Measurements from ENCODE around the gene DHCR7. TPM values are rescaled to one million over a fixed set of nuclear protein-coding genes. Genes with fewer than 3 reads are reported as not detected.
"Not testable (repeated sequence)": the region's sequence is repeated elsewhere in the genome, so short reads cannot be mapped to it uniquely, and the experiment has no call there.

Gene DHCR7
- total RNA-seq, 2 experiments from 2014 or later, result 72.8 to 73.7 TPM

DNA sequence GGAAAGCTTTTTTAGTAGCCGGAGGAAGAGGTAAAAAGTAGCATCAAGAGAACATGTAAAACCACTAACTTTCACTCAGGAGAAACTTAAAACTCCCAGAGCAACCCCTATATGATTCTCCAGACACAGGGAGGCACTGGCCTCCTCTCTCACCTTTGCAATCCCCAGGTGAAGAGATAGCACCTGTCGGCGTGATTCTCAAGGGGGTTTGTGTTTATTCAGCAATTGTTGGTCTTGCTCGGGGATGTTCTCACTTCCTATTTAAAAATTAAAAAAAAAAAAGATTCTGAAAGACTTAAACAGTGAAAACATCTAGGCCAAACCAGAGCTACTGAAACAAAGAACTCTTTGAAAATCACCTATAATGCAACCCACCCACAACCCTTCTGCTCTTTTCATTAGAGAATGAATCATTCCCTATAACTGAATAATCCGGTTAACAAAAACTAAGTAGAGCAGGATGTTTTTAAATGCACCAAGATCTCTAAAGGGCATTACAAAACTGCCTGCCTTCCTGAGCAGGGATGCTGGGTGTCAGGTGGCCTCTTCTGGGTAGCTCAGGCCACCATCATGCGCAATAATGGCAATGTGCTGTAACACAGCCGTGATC lies 24.9 kb downstream of the DHCR7 start:
- CTCF ChIA-PET, result no interaction called here
- POLR2A ChIA-PET, result no interaction called here

GRCh38 chr11:71422318-71422717 lies 25.9 kb downstream of the DHCR7 start:
- CTCF ChIA-PET, result not testable (repeated sequence)

GRCh38 chr11:71421392-71421950 lies 26.7 kb downstream of the DHCR7 start:
- POLR2A ChIA-PET, result no interaction called here
- CTCF ChIA-PET, result no interaction called here

More at GRCh38 chr11:71422318-71422717, 25.9 kb downstream of the DHCR7 start:
- POLR2A ChIA-PET, result not testable (repeated sequence)

DNA sequence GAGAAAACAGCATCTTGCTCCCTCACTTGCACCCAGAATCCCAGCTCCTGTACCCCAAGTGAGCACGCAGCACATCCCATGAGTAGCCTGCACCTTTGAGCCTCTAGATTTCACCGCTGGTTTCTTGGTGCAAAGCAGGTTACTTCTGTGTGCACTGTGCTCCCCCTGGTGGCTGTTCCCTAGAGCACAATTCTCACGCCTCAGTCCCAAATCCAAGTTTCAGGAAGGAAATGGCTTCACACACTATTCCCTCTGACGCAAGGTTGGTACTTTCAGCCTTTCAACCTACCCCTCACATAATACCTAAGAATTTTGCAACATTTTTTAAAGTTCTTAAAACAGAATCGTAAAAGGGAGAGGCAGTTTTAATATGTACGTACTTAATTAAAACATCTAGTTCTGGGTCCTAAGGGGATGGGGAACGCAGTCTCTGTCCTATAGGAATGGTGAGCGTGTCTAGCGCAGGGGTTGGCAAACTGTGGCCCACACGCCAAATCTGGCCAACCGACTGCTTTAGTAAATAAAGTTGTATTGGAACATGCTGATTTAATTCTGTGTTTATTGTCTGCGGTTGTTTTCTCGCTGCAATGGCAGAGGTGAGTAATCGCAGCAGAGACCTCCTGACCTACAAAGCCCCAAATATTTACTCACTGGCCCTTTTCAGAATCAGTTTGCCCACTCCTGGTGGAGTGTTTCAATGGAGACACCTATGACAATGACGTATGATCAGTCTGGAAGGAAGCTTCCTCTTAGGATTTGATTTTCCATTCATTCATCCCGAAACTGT lies 27.5 kb downstream of the DHCR7 start:
- POLR2A ChIA-PET, result no interaction called here
- CTCF ChIA-PET, result no interaction called here

- CTCF ChIA-PET, result no interaction called here
- POLR2A ChIA-PET, result interaction anchor here (0.7 kb wide), 1 partner anchor 110 kb away, joined by 3 read pairs; no protein-coding TSS in a partner anchor
These were observed 29.6 kb downstream of the DHCR7 start for GRCh38 chr11:71418643-71419042.

DNA sequence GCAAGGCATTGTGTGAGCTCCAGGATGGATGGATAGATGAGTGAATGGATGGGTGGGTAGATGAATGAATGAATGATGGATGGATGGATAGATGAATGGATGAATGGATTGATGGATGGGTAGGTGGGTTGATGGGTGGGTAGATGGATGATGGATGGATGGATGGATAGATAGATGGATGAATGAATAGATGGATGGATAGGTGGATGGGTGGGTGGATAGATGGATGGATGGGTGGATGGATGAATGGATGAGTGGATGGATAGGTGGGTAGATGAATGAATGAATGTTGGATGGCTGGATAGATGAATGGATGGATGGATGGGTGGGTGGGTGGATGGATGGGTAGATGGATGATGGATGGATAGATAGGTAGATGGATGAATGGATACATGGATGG lies 33.5 kb downstream of the DHCR7 start:
- ChIA-PET POLR2A (no interaction called here), CTCF (no interaction called here)

GRCh38 chr11:71410363-71410966 lies 37.7 kb downstream of the DHCR7 start:
- CTCF ChIA-PET, result no interaction called here
- POLR2A ChIA-PET, result no interaction called here

DNA sequence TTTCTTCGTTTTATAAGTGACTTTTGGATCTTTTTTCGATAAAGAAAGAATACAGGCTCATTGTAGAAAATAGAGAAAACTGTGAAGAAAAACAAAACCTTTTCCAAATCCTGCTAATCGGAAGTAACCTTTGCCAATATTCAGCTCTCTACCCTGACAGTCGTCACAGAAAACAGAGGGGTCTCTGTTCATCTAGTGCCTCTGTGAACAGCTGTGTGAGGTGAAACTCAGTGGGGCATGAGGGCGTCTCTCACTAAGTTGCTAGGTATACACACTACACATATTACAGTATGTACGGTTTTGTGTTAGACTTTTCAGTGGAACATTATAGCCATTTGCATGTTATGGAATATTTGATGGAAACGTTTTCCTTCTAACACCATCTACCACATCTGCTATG lies 39.4 kb downstream of the DHCR7 start:
- CTCF ChIA-PET, result no interaction called here
- POLR2A ChIA-PET, result no interaction called here

DNA sequence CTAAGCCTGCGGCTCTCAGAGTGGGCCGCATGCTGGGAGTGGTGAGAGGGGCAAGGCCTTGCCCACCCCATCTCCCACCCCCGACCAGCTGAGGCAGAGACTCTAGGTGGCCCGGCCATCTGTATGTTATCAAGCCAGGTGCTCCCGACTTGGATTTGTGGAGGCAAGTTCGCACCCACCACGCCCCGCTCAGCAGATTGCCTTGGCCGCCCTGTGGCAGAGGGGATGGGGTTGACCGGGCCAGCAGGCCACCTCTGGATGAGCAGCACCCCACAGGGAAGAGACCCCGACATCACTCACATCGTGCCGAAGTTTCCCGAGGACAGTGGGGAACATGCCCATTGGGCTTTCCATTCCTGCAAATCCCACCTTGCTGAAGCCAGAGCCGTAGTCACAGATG lies 40.8 kb downstream of the DHCR7 start:
- ChIA-PET POLR2A (no interaction called here), CTCF (interaction anchor here (0.6 kb wide), 1 partner anchor 48 kb away, joined by 3 read pairs; no protein-coding TSS in a partner anchor)

- POLR2A ChIA-PET, result no interaction called here
- CTCF ChIA-PET, result interaction anchor here (0.6 kb wide), 1 partner anchor 47 kb away, joined by 3 read pairs; no protein-coding TSS in a partner anchor
These were observed 41.5 kb downstream of the DHCR7 start for GRCh38 chr11:71406681-71407080.

DNA sequence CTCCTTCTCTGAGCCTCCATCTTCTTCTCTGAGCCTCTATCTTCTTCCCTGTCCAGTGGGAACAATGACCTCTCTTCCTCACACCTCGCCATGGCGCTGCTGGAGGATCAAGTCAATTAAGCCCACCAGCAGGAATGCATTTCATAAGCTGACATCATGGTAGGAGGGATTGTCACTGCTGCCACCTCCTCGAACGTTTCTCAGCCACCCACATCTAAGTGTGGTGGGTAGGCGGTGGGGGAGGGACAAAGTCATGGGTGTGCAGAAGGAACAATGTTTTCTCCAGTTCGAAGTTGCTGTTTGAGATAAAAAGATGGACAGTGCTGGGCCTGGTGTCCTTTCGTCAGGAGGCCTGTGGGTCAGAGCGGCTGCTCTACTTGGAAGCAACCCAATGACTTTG lies 44.0 kb downstream of the DHCR7 start:
- ChIA-PET CTCF (no interaction called here), POLR2A (no interaction called here)

DNA sequence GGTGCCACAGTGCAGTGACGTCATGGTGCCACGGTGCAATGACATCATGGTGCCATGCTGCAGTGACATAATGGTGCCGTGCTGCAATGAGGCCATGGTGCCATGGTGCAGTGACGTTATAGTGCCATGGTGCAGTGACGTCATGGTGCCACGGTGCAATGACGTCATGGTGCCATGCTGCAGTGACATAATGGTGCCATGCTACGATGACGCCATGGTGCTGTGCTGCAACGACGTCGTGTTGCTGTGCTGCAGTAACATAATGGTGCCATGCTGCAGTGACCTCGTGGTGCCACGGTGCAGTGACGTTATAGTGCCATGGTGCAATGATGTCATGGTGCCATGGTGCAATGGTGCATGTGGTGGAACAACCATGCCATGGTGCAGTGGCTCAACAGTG lies 45.3 kb downstream of the DHCR7 start:
- POLR2A ChIA-PET, result no interaction called here
- CTCF ChIA-PET, result no interaction called here

GRCh38 chr11:71400216-71400615 lies 48.0 kb downstream of the DHCR7 start:
- POLR2A ChIA-PET, result no interaction called here
- CTCF ChIA-PET, result no interaction called here

GRCh38 chr11:71399341-71399740 lies 48.9 kb downstream of the DHCR7 start:
- POLR2A ChIA-PET, result no interaction called here

GRCh38 chr11:71397961-71398360 lies 50.2 kb downstream of the DHCR7 start:
- ChIA-PET POLR2A (no interaction called here), CTCF (no interaction called here)

More at GRCh38 chr11:71399341-71399740, 48.9 kb downstream of the DHCR7 start:
- CTCF ChIA-PET, result no interaction called here

DNA sequence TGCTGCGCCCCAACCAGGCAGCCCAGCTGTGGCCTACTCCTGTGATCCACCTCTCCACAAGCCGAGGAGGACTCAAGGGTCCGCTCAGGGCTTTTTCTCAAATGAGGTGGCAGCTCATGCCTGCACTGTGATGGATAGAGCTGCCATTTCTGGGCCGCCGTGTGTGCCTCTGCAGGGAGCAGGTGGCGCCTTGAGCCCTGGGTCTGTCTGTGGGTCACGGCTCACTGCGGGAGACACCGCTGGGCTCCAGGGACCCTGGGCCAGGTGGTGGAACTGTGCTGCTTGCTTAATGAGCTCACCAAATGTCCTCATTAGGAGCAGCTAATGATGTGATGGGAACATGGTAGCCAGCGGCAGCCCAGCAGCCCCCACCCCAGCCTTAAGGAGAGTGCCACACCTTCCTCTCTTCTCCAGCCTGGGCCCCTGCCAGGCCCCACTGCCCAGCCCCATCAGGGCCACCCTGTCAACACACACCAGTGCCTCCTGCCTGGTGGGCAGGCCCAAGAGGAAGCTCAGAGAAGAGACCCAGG lies 50.8 kb downstream of the DHCR7 start:
- POLR2A ChIA-PET, result no interaction called here

DNA sequence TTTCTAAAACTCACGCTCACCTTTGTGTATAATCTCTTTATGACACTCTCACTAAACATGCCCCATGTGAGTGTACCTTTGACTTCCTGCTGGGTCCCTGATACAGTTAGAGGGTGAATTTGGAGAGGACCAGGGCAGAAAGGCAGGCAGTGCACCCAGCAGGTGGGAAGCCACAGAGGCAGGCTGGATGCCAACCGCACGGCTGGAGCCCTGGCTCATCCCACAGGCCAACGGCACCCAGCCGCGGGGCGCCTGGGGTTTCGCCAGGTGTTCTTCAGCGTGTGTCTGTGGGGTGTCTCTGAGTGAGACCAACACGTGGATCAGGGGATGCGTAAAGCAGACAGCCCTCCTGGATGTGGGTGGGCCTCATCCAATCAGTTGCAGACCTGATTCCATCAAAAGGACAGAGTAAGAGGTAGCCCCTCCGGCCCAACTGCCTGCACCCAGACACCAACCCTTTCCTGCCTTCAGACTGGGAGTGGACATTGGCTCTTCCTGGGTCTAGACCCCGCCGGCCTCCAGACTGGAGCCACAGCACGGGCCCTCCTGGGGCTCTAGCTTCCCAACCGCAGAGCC lies 51.6 kb downstream of the DHCR7 start:
- POLR2A ChIA-PET, result no interaction called here
- CTCF ChIA-PET, result no interaction called here

More for the DNA sequence above, 50.8 kb downstream of the DHCR7 start:
- CTCF ChIA-PET, result no interaction called here

- ChIA-PET POLR2A (no interaction called here), CTCF (no interaction called here)
These were observed 52.4 kb downstream of the DHCR7 start for GRCh38 chr11:71395774-71396173.

- POLR2A ChIA-PET, result no interaction called here
- CTCF ChIA-PET, result no interaction called here
These were observed 53.0 kb downstream of the DHCR7 start for GRCh38 chr11:71395263-71395560.

DNA sequence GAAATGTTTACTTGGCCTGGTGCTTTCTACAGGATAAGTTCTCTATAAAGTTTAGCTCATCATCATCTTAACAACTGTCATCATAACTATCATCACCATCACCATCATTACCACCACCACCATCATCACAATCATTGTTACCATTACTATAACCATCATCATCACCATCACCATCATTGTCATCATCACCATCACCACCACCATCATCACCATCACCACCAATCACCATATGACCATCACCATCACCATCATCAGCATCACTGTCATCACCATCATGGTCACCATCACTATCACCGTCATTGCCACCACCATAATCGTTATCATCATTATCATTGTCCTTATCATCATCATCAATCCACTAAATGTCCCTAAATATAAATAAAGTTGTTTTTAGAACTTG lies 54.9 kb downstream of the DHCR7 start:
- POLR2A ChIA-PET, result no interaction called here
- CTCF ChIA-PET, result no interaction called here

- CTCF ChIA-PET, result interaction anchor here (1.0 kb wide), 1 partner anchor 21 kb away, joined by 3 read pairs; no protein-coding TSS in a partner anchor
- POLR2A ChIA-PET, result no interaction called here
These were observed 56.4 kb downstream of the DHCR7 start for GRCh38 chr11:71391796-71392195.
